CD4-positive, alpha-beta T cell (primary cell): ENCODE results near the gene ERMARD. TPM values are rescaled to one million over a fixed set of nuclear protein-coding genes. Genes with fewer than 3 reads are reported as not detected.

Experiments used
- ATAC-seq: fragments of 200-7000 bp; cut with Tn5 transposase; one replicate; pipeline ENCODE4 v1.10.0; 2022; ENCODE audit warnings: mild to moderate bottlenecking; ENCODE audit not compliant: poor library complexity
- CTCF ChIA-PET: fragments of 350-600 bp; sonication (Branson Sonifier 250); formaldehyde crosslinking; loops from one replicate; lab custom pipeline; 2021; ENCODE audit warnings: antibody characterized with exemption, inconsistent platforms; lab: Charles Lee
- POLR2A ChIA-PET: fragments of 350-600 bp; sonication (Branson Sonifier 250); formaldehyde crosslinking; loops from one replicate; lab custom pipeline; 2021; ENCODE audit warnings: antibody characterized with exemption, inconsistent platforms; lab: Charles Lee
- DNase-seq, 14 experiments: peaks; one replicate each; pipeline ENCODE4 v3.0.0-alpha.2; 2013 to 2020; ENCODE audit warnings: mixed read lengths in 2 of 14
- H3K27ac ChIP-seq, 2 donors: one replicate each; pipeline versions ENCODE4 v1.5.1 to v1.7.0; 2013; ENCODE audit warnings: low read length in 2 of 2, low read depth in 1 of 2, mild to moderate bottlenecking in 1 of 2
- H3K27me3 ChIP-seq, 2 experiments: 1 replicate in 1 of 2; 2 replicates in 1 of 2; pipeline versions ENCODE4 v1.6.1 to v1.7.0; 2013; ENCODE audit warnings: low read length in 2 of 2, control low read depth in 1 of 2, mild to moderate bottlenecking in 1 of 2, moderate library complexity in 1 of 2; ENCODE audit not compliant: insufficient read depth in 2 of 2, control insufficient read depth in 1 of 2
- H3K36me3 ChIP-seq: one replicate; pipeline ENCODE4 v1.6.1; 2013; ENCODE audit warnings: low read length, control low read depth; ENCODE audit not compliant: insufficient read depth
- H3K4me1 ChIP-seq: one replicate; pipeline ENCODE4 v1.6.1; 2013; ENCODE audit warnings: low read length, control low read depth; ENCODE audit not compliant: insufficient read depth
- H3K4me3 ChIP-seq: one replicate; pipeline ENCODE4 v1.5.1; 2013; ENCODE audit warnings: mild to moderate bottlenecking, low read length, moderate library complexity
- H3K9me3 ChIP-seq, 2 experiments: 1 replicate in 1 of 2; 2 replicates in 1 of 2; pipeline versions ENCODE4 v1.6.1 to v1.7.0; 2013; ENCODE audit warnings: low read length in 2 of 2, mild to moderate bottlenecking in 2 of 2, control low read depth in 1 of 2, moderate library complexity in 1 of 2; ENCODE audit not compliant: control insufficient read depth in 1 of 2, insufficient read depth in 1 of 2
- H3K27ac Mint-ChIP-seq: one replicate; pipeline ENCODE4 v1.8.0; 2020; ENCODE audit warnings: mixed read lengths
- H3K27me3 Mint-ChIP-seq: one replicate; pipeline ENCODE4 v1.8.0; 2021; ENCODE audit warnings: mixed read lengths
- H3K36me3 Mint-ChIP-seq: one replicate; pipeline ENCODE4 v1.8.0; 2021; ENCODE audit warnings: low read depth, mixed read lengths
- H3K4me1 Mint-ChIP-seq: one replicate; pipeline ENCODE4 v1.8.0; 2021; ENCODE audit warnings: low read depth, mixed read lengths
- H3K4me3 Mint-ChIP-seq: one replicate; pipeline ENCODE4 v1.8.0; 2020; ENCODE audit warnings: mild to moderate bottlenecking, mixed read lengths
- H3K9me3 Mint-ChIP-seq: one replicate; pipeline ENCODE4 v1.8.0; 2020; ENCODE audit warnings: mixed read lengths
- CTCF ChIP-seq: fragments of 200-600 bp; IDR thresholded peaks from one replicate; pipeline ENCODE4 v1.8.0; 2022; ENCODE audit warnings: antibody characterized with exemption, mild to moderate bottlenecking
- intact Hi-C, 2 experiments: fragments of 100-400 bp; cut with DNase I in 1 of 2; cut with micrococcal nuclease in 1 of 2; formaldehyde crosslinking; loops; one replicate each; pipeline versions ENCODE4 v1.15.1 to v1.9.0; 2023 to 2025; cut with DNase I, micrococcal nuclease
- total RNA-seq, 174 experiments: library from RNA in 2 of 174; stranded (reverse) in 2 of 174; gene quantifications; one replicate each; pipeline ENCODE4 v1.2.3 and lab custom pipeline; 2021 to 2026

ERMARD gene
- total RNA-seq, 2 experiments from 2014 or later = 24.2 to 26.2 TPM

GRCh38 chr6:169827290-169827717 is 75.9 kb downstream of the ERMARD start:
- intact Hi-C loops = no loop called here
- ATAC-seq (no peak), DNase-seq (no peak)
- H3K9me3 ChIP-seq = peaks cover 4 to 7% of the 10 kb centered on the region in 2 experiments
- Mint-ChIP-seq H3K4me1 (no peaks in the 10 kb centered on the region), H3K9me3 (peaks cover 2% of the 10 kb centered on the region), H3K36me3 (no peaks in the 10 kb centered on the region), H3K4me3 (no peak overlapping the region), H3K27ac (no peak overlapping the region), H3K27me3 (peaks cover 74% of the 10 kb centered on the region)
- ChIA-PET CTCF (no interaction called here), POLR2A (no interaction called here)
- no peak for TF ChIP-seq CTCF
- H3K36me3 ChIP-seq = no peaks in the 10 kb centered on the region
- no peak overlapping the region for H3K27ac ChIP-seq
- no peak overlapping the region for H3K4me3 ChIP-seq
- peaks cover 6% of the 10 kb centered on the region for H3K4me1 ChIP-seq
- peaks cover 9 to 22% of the 10 kb centered on the region in 2 experiments for H3K27me3 ChIP-seq

GRCh38 chr6:169828176-169828575 is 76.8 kb downstream of the ERMARD start:
- CTCF ChIA-PET = no interaction called here
- intact Hi-C loops = no loop called here

GRCh38 chr6:169829786-169830185 is 78.4 kb downstream of the ERMARD start:
- Mint-ChIP-seq H3K4me3 (no peak overlapping the region), H3K4me1 (no peaks in the 10 kb centered on the region), H3K9me3 (peaks cover 2% of the 10 kb centered on the region), H3K27ac (no peak overlapping the region), H3K36me3 (no peaks in the 10 kb centered on the region), H3K27me3 (peaks cover 70% of the 10 kb centered on the region)
- intact Hi-C loops = loop anchor here in 1 of 2 experiments (2.0 to 10.0 kb wide), 2 partner anchors 105 to 463 kb away; no protein-coding TSS in a partner anchor
- Histone ChIP-seq H3K4me3 (no peak overlapping the region), H3K9me3 (peaks cover 4 to 7% of the 10 kb centered on the region in 2 experiments), H3K27ac (no peak overlapping the region), H3K36me3 (no peaks in the 10 kb centered on the region), H3K4me1 (peaks cover 6% of the 10 kb centered on the region), H3K27me3 (peaks cover 18 to 20% of the 10 kb centered on the region in 2 experiments)
- ATAC-seq = no peak
- no peak for TF ChIP-seq CTCF
- no peak for DNase-seq
- CTCF ChIA-PET = no interaction called here
- POLR2A ChIA-PET = no interaction called here

More at GRCh38 chr6:169828176-169828575, 76.8 kb downstream of the ERMARD start:
- H3K36me3 ChIP-seq = no peaks in the 10 kb centered on the region
- POLR2A ChIA-PET = no interaction called here
- DNase-seq (no peak), ATAC-seq (no peak)
- peaks cover 74% of the 10 kb centered on the region for H3K27me3 Mint-ChIP-seq
- peaks cover 2% of the 10 kb centered on the region for H3K9me3 Mint-ChIP-seq
- no peak overlapping the region for H3K27ac Mint-ChIP-seq
- no peak overlapping the region for H3K4me3 Mint-ChIP-seq
- no peaks in the 10 kb centered on the region for H3K4me1 Mint-ChIP-seq
- peaks cover 6% of the 10 kb centered on the region for H3K4me1 ChIP-seq
- no peak for TF ChIP-seq CTCF
- no peaks in the 10 kb centered on the region for H3K36me3 Mint-ChIP-seq
- no peak overlapping the region for H3K27ac ChIP-seq
- H3K27me3 ChIP-seq = peaks cover 12 to 22% of the 10 kb centered on the region in 2 experiments
- no peak overlapping the region for H3K4me3 ChIP-seq
- H3K9me3 ChIP-seq = peaks cover 4 to 7% of the 10 kb centered on the region in 2 experiments
